Erythroblast (primary cell): Measurements from ENCODE around the gene ATP9A.
"Not testable (repeated sequence)": the region's sequence is repeated elsewhere in the genome, so short reads cannot be mapped to it uniquely, and the experiment has no call there.

Experiments
- DNase-seq, 2 experiments: peaks; one replicate each; lab custom pipeline; 2025; lab: John Stamatoyannopoulos, UW
- GATA1 ChIP-seq: IDR thresholded peaks from 2 replicates; pipeline ENCODE4 v1.6.1; 2011; ENCODE audit warnings: low read depth, mild to moderate bottlenecking, control low read depth, low read length, moderate library complexity
- POLR2A ChIP-seq: IDR thresholded peaks from 2 replicates; pipeline ENCODE4 v1.6.1; 2011; ENCODE audit warnings: mild to moderate bottlenecking, low read length

The ATP9A gene

DNA sequence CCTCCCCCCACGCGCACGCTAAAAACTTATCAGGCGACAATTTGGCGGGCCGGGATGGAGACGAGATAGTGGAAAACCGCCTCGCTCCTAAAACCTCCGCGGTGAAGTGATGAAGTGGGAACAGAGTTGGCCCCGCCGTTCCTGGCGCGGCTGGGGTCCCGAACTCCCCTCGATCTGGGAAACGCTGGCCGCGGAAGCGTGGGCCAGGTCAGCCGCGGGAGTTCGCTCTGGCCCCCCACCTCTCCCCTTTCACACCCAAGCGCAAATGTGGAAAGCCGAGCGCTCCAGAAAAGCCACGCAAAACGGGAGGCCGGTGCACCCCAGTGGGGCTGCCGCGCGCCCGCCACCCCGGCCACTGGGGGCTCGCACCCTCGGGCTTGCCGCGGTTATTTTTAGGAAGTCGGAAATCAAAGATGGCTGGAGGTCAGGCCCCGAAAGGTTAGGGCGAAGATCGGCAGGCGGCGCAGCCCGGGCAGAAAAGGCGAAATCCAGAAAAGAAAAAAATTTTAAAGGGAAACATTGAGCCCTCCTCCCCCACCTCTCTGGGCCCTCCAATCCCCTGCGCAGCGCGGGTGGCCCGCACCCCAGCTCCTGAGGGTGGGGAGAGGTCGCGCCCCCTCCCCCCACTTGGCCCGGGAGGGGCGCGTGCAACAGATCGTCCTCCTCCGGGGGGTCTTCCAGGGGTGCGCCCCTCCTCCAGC, 33.1 kb upstream of the ATP9A start:
- no peak for TF ChIP-seq POLR2A
- no peak for TF ChIP-seq GATA1
- peak; percentile 47 to 51 for DNase-seq

DNA sequence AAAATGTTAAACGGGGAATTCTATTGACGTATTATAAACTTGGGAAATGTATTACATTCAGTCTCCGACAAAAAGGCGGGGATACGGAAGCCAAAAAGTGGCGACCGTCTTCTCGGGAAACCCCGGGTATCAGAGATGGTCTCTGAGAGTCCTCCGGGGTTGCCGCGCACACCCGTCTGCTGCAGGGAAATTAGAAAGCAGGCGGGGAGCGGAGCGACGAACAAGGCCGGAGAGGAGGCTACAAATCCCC, 32.6 kb upstream of the ATP9A start:
- TF ChIP-seq POLR2A = no peak
- no peak for TF ChIP-seq GATA1
- peak; percentile 56 to 69 for DNase-seq

DNA sequence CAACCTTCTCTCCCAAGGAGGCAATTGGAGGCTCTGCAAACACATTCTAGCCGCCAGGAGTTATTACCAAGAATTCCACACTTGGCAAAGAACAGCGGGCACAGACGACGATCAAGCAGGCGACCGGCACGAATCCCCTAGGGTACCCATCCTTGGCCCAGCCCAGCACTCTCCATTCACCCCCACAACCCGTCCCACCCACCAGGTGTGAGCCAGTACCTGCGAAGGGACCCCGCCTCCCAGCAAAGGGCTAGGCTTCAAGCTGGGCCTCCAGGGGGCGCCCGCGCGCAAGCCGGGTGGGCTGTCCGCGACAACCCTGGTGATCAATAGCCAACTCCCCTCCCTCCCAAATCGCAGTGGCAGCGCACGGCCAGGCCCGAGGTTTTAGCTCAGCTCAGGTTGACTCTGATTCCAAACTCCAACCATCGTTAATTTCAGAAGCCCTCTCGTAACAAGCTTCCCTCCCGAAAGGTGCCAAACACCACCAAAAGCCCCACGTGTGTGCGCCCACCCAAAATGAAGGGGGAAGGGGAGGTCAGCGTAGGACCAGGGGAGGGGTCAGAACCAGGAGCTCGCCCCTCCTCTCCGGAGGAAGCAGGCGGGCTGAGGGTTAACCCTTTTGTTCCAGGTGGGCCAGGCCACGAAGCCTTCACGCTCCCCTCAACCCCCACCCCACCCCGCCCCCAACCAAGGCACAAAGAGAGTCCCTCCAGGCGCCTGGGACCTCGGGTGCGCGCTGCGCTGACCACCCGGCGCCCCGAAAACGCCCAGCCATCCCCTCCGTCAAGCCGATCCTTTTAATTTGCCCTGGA, 32.1 kb upstream of the ATP9A start:
- DNase-seq = peak; percentile 75 to 82
- TF ChIP-seq GATA1 (no peak), POLR2A (no peak)

DNA sequence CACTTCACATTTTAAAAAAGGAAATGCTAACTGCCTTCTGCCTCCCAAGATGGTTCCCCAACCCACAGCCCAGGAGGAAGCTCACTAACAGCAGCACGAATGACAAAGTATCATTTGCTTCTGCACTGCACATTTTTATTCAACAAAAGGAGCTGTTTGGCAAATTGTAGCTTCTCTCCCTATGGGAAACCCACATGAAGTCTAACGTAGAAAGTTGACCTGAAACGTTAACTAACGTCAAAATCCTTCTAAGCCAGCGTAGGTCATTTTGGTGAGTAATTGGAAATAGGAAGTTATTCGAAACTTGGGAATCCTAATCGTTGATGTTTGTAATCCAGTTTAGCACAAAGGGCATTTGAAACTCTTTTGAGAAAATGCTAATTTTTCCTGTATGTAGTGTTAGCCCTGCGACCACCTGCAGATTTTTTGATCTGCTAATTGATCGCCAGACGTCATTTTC, 31.2 kb upstream of the ATP9A start:
- TF ChIP-seq GATA1 (no peak), POLR2A (no peak)
- DNase-seq = peak; percentile 19 to 23

DNA sequence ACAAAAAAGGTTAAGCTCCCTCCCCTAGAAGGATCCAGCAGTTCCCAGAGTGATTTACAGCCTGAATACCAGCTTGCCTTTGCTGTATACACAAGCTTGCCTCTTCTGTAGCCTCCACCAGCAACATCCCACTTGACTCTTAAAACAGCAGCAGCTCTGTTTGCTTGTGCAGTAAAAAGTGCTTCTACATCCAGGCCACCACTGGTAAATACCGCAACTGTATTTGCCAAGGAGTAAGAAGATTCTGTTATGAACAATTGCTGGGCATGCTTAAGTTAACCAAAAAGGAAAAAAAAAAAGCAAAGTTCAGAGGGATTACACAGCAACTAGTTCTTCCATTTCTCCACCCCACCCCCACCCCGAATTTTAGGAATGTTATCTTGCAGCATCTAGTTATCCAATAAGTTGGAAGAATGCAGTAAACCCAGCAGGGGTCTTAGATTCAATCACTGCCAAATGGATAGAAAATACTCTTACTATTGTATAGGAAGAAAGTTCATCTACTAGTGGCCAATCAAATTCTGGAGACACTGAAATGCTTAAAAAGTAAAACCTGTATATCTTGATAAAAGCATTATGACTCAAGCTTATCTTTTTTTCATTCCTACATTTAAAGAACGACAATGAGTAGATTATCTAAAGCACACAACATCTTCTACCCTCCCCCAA, 29.3 kb upstream of the ATP9A start:
- TF ChIP-seq POLR2A (no peak), GATA1 (no peak)
- DNase-seq = peak; percentile 39 to 69

DNA sequence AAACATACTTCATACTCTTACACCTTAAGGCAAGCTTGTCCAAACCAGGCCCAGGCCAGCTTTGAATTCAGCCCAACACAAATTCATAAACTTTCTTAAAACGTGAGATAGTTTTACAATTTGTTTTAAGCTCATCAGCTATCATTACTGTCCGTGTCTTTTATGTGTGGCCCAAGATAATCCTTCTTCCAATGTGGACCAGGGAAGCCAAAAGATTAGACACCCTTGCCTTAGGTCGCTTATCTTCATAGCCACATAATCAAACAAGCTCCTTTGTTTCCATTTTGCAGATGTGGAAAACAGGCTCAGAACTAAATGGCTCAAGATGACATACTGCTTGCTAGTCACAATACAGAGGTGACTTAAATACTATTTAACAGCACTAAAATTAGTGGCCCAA, 28.1 kb upstream of the ATP9A start:
- DNase-seq = peak; percentile 71 to 94
- TF ChIP-seq POLR2A (no peak), GATA1 (no peak)

DNA sequence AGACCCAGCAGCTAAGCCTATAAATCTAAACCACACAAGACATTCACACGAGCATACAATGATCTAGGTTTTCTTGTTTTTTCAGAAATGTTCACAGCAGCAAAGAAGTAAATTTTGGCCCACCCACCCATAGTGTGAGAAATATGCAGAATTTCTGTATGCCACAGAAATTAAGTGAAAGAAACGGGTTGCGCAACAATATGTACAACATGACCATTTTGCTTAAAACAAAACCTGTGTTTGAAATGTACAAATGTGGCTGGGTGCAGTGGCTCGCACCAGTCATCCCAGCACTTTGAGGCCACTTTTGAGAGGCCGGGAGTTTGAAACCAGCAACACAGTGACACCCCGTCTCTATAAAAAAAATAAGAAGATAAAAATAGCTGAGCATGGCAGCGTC, 24.8 kb upstream of the ATP9A start:
- no peak for DNase-seq
- TF ChIP-seq GATA1 = no peak
- TF ChIP-seq POLR2A = no peak

DNA sequence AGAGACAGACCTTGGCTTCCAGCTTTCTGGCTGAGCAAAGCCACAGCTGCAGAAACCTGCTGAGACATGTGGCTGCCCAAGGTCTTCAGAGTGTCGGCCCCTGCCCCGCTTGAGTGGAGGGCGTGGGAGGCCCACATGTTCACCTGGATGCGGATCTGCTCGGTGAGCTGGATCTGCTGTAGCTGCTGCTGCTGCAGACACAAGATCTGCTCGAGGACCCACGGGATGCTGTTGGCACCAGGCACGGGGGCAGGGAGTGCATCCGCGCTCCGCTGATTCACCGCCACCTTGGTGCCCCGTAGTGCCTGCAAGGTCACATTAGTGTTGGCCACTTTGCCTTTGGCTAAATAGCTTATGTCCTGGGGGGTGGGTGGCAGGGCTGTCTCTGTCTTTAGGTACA, 23.4 kb upstream of the ATP9A start:
- TF ChIP-seq POLR2A (no peak), GATA1 (no peak)
- DNase-seq = no peak

DNA sequence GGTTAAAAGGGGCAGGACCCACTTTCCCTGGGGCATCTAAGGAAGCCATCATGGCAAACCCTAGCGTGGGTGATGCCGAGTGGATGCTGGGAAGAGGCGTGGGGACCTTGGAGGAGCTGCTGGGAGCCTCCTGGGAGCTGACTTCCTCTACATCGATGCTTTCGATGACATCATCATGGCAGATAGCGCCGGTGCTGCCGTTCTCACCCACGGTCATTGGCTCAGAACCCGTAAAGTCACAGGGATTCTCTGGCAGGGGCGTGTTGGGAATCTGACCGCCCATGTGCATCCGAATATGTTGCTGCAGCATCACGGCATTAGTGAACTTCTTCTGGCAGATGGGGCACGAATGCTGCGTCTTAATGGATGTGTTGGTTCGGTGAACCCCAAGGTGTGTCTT, 22.1 kb upstream of the ATP9A start:
- DNase-seq = no peak
- TF ChIP-seq GATA1 (no peak), POLR2A (no peak)

DNA sequence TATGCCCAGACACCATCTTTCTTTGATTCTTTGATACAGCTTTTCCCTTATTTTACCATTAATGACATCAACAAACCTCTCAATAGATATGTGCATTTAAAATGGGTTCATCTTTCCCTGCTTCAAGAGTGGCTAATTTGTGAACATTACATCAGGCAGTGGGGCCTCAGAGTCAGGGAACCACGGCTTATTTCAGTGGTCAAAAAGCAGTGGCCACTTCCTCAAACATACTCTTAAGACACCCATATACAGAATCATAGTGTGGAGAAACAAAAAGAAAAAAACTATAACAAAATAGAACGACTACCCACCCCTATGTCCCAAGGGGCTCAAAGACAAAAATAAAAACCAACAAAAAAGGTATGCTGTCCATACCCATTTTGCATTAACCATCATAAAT, 21.2 kb upstream of the ATP9A start:
- no peak for TF ChIP-seq POLR2A
- TF ChIP-seq GATA1 = no peak

DNA sequence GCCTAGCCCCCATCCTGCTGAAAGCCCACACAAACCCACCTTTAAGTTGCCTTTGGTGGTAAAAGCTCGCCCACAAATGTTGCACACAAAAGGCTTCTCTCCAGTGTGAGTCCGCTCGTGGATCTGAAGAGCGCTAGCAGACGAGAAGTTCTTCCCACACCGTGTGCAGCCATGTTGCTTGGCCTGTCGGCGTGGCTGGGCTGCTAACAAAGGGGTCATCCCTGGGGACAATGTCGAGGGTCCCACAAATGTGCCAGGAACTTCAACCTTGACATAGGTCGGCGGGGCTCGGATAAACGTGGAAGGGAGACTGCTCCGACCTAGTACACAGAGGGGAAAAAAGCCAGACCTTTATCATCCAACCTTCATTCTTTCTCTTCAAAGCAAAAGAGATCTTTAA, 20.6 kb upstream of the ATP9A start:
- no peak for TF ChIP-seq POLR2A
- no peak for TF ChIP-seq GATA1

More for the DNA sequence above, 21.2 kb upstream of the ATP9A start:
- DNase-seq = no peak

DNA sequence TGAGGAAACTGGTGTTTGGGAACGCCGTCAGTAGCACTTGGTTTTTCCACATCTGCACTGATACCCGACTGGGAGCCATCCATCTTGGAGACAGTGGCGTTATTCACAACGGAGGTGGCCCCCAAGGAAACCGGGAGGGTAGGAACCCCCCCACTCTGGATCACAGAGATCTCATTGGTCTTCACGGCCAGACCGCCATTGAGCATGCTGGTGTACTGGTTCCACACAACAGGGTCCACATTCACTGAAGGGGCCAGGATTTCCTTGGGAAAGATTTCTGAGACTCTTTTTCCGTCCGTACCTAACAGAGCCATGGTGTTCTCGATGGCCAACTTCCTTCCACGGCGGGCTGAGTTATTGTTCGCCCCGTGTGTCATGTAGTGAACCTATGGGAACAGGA, 16.1 kb upstream of the ATP9A start:
- no peak for DNase-seq
- TF ChIP-seq POLR2A (no peak), GATA1 (no peak)

More for the DNA sequence above, 20.6 kb upstream of the ATP9A start:
- DNase-seq = no peak

DNA sequence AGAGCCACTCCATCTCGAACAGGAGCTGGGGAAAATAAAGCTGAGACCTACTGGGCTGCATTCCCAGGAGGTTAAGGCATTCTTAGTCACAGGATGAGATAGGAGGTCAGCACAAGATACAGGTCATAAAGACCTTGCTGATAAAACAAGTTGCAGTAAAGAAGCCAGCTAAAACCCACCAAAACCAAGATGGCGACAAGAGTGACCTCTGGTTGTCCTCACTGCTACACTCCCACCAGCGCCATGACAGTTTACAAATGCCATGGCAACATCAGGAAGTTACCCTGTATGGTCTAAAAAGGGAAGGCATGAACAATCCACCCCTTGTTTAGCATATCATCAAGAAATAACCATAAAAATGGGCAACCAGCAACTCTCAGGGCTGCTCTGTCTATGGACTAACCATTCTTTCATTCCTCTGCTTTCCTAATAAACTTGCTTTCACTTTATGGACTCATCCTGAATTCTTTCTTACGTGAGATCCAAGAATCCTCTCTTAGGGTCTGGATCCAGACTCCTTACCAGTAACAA, 10.1 kb upstream of the ATP9A start:
- not testable (repeated sequence) for DNase-seq

DNA sequence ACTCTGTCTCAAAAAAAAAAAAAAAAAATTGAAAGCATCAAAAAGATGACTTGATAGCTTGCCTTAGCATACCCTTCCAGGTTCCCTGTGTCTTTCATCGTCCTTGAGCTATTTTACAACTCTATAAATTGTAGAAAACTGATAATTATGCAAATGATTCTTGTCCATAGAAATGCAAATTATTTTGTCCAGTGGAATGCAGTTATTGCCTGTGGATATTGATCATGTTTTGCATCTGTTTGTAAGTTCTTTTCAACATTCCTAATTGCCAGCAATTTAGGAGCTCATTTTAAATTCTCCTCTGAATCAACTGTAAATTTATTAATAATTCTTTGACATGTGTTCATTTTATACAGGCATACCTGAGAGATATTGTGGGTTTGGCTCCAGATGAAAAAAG, 7.1 kb upstream of the ATP9A start:
- TF ChIP-seq GATA1 (no peak), POLR2A (no peak)
- no peak for DNase-seq
